Activated CD4-positive, alpha-beta T cell treated with anti-CD3 and anti-CD28 coated beads, Interleukin-2, amount 50 U/mL, for 1 hour (primary cell): ENCODE results near the gene NMNAT1.
"Not testable (repeated sequence)": the region's sequence is repeated elsewhere in the genome, so short reads cannot be mapped to it uniquely, and the experiment has no call there.

Experiments used
- DNase-seq: peaks from one replicate; pipeline ENCODE4 v3.0.0-alpha.2; 2020

Gene NMNAT1

DNA sequence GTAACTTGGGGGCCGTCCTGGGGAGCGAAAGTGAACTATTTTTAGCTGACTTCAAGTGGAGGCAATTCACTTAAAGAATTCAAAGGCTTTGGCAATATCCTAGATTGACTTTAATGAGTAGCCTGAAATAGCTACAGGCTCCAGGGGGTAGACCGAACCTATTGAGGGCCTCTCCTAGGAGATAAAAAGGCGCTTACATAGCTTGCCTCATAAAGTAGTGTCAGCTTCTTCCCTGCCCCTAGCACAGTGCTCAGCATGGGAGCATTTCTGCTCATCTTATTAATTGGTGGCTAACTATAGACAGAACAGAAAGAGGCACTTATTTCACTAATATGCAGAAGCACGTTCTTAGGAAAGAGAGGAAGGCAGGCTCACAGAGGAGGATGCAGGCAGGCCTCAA is 20.9 kb upstream of the NMNAT1 start:
- no peak for DNase-seq

- no peak for DNase-seq
Observed at GRCh38 chr1:9927259-9927658, 16.0 kb upstream of the NMNAT1 start.

DNA sequence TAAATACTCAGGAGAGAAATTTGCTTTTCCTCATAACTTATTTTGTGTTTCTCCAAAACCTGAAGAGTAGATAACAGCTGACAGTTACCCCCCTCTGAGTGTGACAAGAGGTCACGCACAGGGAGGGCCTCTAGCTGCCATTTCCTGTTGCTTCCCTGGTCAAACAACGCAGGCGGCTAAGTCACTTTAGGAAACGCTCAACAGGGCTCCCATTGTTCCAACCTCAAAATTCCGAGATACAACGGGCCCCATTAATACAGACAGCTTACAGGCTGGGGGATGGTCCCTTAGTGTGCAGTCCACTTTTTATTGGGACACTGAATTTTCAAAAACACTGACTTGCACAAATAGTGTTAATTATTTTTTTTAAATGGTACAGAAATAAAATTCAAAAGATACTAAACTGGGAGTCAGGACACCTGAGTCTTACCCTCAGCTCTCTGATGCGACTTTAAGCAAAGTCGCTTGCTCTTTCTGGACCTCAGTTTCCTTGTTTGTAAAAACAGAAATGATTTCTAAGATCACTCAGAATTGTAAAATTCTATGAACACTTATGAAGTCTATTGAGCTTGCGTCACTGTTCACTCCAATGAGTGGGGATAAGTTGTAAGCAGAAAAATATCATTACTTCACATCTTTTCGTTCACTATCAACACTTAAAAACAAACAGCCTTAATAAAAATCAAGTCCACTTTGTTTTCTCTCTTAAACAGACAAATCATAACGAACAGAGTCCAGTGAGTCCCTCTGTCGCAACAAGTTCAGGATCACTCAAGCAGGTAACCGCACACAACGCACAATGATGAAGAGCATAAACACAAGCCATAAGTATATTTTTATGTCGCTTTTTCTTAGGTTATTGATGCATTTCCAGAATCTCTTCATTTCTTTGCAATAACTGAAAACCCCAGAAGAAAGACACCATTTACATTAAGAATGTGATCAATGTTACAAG is 13.6 kb upstream of the NMNAT1 start:
- no peak for DNase-seq

GRCh38 chr1:9942399-9942938 is 806 bp upstream of the NMNAT1 start:
- no peak for DNase-seq

DNA sequence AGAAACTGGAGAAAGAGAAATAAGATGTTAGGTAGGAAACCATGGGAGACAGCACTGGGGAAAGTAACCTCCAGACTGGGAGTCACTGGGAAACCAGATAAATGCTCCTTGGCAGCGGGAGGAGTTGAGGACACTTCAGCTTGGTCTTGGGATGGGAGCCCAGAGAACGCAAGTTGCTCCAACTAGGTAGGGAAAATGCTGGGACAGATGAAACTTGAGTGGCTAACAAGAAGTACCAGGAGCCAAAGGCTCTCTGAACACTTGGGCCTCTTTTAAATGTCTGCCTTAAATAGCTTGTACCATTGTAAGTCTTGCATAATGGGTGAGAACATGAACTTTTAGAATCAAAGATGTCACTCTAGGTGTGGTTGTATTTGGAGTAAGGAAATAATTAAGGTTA is 3.0 kb downstream of the NMNAT1 start:
- no peak for DNase-seq

GRCh38 chr1:9957726-9958125 is 14.5 kb downstream of the NMNAT1 start:
- DNase-seq: no peak

DNA sequence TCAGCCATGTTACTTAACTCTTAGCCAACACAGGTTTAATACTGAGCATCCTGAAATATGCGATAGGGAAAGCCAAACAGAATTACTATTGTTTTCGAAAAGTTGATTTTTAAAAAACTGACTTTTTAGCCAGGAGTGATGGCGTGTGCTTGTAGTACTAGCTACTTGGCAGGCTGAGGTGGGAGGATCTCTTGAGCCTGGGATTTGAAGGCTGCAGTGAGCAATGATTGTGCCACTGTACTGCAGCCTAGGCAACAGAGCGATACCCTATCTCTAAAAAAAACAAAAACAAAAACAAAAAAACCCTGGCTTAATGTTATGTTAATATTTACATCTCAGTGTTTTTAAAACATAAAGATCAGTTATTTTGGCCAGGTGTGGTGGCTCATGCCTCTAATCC is 16.7 kb downstream of the NMNAT1 start:
- no peak for DNase-seq

DNA sequence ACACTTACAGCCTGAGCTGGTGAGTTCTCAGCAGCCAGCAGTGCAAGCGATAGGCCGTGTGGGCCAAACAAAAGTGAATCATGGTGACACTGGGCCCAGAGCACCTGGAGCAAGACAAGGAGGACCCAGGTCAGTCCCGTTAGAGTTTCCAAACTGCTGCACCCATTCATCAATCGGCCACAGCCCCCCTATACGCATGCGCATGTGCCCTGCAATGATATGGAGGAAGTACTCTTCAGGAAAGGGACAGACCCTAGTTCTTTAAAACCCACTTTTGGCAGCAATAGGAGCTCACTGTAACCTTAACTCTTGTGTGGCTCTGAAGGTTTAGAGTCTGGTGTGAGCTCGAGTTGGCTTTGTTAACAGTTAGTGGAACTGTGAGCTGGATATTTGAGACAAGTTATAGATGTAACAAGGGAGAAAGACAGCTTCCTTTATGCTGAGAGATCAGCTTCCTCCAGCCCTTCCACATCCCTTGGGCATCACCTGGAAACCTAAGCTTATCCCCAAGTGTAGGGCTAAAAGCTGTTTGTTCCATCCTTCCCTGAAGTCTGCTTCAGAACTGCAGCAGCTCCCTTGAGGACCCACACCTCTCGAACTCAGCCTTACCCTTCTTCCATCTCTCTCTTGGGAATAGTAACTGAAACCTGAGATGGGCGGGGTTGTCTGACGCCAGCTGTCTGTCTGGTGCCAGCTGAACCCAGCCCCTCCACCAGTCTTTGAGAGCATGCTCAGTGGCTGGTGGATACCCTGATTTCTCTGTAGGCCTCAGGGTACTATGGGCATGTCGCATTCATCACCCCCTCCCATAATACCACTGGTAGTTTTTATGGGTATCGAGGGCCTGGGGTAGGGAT is 17.7 kb downstream of the NMNAT1 start:
- DNase-seq: no peak

- no peak for DNase-seq
Observed at GRCh38 chr1:9984253-9984652, 41.0 kb downstream of the NMNAT1 start.

DNA sequence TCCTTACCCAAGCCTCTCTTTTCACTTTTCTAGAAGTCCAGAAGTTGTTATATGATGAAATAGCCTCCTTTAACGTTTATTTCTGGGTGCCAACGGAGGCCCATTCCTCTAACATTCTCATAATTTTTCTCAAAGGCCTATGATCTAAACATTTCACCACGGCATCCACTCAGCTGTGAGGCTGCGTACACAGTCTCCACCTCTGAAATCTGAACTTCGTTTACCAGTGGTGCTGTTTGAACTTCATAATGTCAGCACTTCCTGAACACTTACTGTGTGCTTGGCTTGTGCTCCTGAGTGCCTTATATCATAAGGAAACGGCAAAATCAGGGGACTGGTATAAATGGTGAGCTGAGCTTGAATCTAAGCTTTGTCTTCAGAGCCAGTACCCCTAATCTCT is 41.7 kb downstream of the NMNAT1 start:
- no peak for DNase-seq

DNA sequence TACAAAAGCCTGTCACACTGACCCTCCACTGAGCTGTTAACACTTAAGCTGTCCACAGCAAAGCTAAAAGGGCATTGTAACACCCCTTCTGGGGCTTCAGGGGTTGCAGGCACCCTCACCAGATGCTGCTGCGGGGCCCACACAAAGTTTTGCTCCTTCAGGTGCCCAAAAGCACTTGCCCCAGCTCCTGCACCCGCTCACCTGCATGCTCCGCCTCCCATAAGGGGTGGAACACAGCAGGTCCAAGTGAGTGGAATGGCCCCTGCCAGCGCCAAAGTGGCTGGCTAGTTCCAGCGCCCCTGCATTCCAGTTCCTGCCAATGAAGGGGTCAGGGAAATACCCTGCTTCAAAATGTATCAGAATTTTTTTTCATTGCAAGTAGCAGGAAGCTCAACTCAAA is 46.5 kb downstream of the NMNAT1 start:
- no peak for DNase-seq

GRCh38 chr1:9990944-9991343 is 47.7 kb downstream of the NMNAT1 start:
- DNase-seq: no peak

DNA sequence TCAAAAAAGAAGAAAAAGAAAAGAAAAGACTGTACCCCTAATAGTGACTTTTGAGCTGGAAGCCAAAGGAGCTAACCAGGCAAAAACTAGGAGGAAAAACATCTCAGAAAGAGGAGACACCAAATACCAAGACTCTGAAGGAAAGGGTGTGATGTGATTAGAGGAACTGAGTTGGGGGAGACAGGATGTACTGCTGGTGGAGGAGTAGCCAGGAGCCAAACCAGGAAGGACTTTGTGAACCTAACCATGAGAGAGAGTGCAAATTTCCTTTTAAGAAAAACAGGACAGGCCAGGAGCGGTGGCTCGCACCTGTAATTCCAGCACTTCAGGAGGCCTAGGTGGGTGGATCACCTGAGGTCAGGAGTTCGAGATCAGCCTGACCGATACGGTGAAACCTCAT is 49.6 kb downstream of the NMNAT1 start:
- DNase-seq: no peak

GRCh38 chr1:9993561-9994075 is 50.3 kb downstream of the NMNAT1 start:
- DNase-seq: no peak

GRCh38 chr1:9996624-9997582 is 53.6 kb downstream of the NMNAT1 start, which contains the start of gene RBP7:
Gene RBP7 (plus strand): TSS chr1:9997228. CDS start chr1:9997259, 31 bp downstream.
- peak; percentile 7 for DNase-seq

- no peak for DNase-seq
Observed at GRCh38 chr1:10001016-10001665, 57.9 kb downstream of the NMNAT1 start.

- DNase-seq: not testable (repeated sequence)
Observed at GRCh38 chr1:10005248-10005647, 62.0 kb downstream of the NMNAT1 start.

DNA sequence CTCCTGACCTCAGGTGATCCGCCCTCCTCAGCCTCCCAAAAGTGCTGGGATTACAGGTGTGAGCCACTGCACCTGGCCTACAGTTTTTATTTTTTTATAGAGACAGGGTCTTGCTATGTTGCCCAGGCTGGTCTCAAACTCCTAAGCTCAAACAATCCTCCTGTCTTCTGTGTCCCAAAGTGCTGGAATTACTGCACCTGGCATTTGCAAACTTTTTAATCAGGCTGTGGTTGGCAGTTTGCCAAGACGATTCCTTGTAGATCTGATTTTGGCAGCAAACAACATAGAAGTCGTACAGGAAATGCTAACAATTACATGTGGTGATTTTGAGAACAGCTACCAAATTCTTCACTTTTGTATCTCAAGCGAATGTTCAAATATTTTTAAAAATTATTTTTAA is 63.9 kb downstream of the NMNAT1 start:
- DNase-seq: no peak

DNA sequence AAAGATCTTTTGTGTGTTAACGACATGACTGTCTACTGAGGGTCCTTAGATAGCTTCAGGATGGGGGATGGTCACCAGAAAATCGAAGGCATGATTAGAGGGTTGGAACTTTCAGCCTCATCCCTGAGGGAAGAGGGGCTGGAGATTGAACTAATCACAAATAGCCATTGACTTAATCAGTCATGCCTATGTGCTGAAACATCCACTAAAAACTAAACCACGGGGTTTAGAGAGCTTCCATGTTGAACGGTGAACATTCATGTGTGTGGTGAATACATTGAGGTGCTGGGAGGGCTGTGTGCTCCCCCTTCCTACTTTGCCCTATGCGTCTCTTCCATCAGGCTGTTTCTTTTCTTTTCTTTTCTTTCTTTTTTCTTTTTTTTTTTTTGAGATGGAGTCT is 70.7 kb downstream of the NMNAT1 start:
- DNase-seq: no peak

DNA sequence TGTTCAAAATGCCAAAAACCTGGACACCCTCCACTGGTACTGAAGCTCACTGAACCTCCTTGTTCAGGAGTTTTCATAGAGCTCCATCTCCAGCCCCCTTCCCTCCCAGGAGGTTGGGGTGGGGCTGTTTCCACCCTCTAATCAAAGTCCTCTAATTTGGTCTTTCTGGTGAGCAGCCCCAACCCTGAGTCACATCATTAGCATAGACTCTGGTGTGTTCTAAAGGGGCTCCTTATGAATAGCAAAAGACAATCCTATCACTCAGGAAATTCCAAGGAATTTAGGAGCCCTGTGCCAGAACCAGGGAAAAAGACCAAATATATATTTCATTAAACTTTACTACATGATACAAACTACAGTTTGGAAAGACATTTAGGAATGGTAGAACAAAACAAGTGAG is 76.3 kb downstream of the NMNAT1 start:
- DNase-seq: no peak

GRCh38 chr1:10020086-10020485 is 76.8 kb downstream of the NMNAT1 start:
- no peak for DNase-seq
